HS-27A (cell line): ENCODE results near the gene ITPR3.

ENCODE experiments used
- DNase-seq: peaks from one replicate; pipeline ENCODE4 v3.0.0-alpha.2; 2012; ENCODE audit warnings: low read depth, missing footprints

The ITPR3 gene

DNA sequence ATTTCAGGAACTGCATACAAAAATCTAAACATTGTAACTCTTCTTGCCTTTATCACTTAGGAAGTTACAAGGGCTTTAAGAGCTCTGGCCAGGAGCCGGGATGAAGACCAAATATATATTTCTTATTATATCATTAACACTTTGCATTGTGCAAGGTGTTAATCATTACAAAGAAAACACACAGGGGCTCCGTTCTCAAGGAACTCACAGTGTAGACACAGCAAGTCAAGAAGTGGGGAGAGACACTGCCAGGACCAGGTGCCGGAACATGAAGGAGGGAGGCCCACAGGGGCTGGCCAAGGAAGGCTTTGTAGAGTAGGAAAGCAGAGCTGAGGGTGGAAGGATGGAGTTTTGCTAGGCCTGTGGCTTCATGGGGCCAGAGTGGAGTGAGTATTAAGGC, 17.4 kb downstream of the ITPR3 start:
- no peak for DNase-seq

DNA sequence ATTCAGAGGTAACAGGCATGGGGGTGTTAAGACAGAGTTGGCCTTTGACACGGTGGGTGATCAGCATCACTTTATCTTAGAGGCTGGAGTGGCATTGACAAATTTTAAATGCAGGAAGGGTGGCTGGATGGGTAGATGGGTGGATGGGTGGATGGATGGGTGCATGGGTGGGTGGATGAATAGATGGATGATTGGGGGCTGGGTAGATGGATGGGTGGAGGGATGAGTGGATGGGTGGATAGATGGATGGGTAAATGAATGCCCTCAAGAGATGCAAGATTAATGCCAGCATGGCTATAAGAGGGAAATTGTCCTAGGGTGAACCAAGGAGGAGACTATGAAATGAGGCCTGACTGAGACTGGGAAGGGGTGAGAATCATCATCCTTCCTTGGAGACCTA, 18.4 kb downstream of the ITPR3 start:
- no peak for DNase-seq

GRCh38 chr6:33640361-33640760, 19.2 kb downstream of the ITPR3 start:
- no peak for DNase-seq

- DNase-seq, result no peak
Measured at GRCh38 chr6:33641144-33641543, 20.0 kb downstream of the ITPR3 start.

DNA sequence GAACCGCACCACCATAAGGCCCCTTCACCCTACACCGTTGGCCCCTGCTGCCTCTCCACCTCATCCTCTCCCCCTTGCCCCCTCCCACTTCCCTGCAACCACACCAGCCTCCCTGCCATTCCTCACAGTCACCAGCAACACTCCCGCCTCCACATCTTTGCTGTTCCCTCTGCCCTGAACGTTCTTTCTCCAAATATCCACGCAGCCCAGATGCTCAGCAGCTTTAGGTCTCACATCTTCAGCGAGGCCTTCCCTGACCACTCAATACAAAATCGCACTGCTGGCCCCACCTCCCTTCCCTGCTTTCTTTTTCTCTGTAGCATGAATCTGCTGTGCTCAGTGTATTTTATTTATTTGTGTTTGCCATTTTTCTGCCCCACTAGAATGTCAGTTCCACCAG, 20.5 kb downstream of the ITPR3 start:
- DNase-seq, result no peak

- DNase-seq, result no peak
Measured at GRCh38 chr6:33642897-33643296, 21.8 kb downstream of the ITPR3 start.

GRCh38 chr6:33651403-33651802, 30.3 kb downstream of the ITPR3 start:
- DNase-seq, result no peak

- DNase-seq, result no peak
Measured at GRCh38 chr6:33652002-33652401, 30.9 kb downstream of the ITPR3 start.

DNA sequence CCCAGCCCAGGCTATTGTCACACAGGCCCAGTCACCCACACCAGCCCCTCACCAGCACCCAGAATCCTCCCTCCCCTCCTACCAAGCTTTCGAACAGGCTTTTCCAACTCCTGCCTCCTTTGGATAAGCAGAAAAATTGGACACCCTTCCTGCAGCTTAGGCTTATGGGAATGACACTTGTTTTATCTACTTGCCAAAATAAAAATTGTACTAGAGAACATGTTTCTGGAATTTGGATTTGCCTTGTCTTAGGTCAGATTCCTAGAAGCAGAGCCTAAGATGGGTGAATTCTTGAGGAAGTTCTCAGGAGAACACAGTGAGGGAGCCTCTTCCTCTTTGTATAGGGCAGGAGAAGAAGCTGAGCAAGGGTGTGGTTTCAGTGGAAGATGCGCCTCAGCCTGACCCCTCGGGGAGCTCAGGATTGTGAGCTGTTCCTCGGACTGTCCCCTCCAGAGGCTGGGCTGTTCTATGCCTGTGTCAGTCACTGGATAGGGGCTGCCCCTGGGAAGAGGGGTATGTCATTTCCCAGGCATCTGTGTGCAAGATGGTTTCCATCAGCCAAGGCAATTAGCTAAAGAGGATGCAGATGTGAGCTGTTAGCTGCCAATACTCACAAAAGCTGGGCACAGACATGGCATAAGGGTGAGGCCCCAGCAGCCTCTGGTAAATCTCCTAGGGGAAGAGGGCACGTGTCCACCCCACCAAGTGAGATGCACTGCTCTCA, 33.9 kb downstream of the ITPR3 start:
- DNase-seq, result no peak

DNA sequence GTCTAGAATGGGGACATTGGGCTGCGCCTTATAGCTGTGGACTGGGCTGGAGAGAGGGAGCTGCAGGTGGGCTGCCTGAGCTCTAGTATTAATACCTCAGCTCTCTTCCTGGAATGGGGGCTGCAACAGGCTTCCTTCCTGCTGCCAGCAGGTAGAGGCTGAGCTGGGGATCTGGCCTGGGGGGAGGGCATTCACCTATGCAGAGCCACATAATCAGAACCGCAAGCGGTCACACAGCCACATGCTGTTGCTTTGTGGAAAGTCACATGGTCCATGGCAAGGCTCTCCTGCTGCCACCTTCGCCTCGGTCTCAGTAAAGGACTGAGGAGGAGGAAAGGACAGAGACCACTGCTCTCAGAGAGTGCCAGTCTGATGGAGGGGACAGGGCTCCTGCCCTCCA, 35.7 kb downstream of the ITPR3 start:
- no peak for DNase-seq

DNA sequence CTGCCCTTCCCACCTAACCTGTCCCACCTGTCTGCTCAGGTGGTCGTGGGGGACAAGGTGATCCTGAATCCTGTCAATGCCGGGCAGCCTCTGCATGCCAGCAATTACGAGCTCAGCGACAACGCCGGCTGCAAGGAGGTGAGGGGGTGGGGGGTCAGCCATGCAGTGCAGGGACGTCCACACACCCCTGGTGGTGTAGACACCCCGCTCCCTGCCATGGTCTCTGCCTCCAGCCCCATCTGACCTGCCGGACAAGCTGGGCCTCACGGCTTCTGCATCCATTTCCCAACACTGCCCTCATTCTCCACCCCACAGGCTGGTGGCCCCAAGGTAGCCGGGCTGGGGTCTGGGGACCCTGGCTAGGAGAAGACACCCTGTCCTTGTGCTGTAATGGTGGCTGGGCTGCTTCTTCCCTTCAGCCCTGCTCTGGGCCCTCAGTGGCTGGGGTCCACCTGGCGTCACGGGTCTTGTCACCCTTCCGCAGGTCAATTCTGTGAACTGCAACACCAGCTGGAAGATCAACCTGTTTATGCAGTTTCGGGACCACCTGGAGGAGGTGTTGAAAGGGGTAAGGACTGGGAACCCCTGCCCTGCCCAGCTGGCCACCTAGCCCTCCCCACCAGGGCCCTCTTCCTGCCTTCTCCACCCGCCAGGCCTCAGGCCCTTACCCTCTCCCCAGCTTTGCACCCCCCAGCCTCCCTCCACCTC, 38.0 kb downstream of the ITPR3 start:
- no peak for DNase-seq

GRCh38 chr6:33659986-33660385, 38.9 kb downstream of the ITPR3 start:
- no peak for DNase-seq

DNA sequence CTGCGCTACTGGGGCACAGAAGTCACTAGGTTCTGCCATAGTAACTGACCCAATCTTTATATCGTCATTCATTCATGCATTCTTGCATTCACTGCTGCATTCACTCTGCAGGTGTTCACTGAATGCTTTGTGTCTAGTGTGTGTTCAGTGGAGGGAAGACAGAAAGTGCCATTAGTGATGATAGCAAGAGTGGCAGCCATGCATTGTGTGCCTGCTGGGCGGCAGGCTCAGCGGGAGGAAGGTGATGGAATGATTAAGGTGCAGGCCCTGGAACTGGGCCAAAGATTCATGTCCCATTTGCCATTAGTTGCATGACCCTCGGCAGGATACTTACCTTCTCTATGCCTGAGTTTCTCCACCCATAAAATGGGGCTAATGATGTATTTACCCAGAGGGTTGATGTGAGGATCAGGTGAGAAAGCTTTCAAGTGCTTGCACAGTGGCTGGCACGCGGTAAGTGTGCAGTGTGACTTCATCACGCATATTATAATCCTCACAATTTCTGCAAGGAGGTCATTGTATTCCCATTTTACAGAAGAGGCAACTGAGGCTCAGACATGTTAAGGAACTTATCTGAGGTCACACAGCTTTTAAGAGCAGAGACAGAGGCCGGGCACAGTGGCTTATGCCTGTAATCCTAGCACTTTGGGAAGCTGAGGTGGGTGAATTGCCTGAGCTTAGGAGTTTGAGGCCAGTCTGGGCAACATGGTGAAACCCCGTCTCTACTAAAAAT, 40.1 kb downstream of the ITPR3 start:
- DNase-seq, result no peak

GRCh38 chr6:33662318-33662717, 41.2 kb downstream of the ITPR3 start:
- no peak for DNase-seq

- DNase-seq, result no peak
Measured at GRCh38 chr6:33663028-33663427, 41.9 kb downstream of the ITPR3 start.

DNA sequence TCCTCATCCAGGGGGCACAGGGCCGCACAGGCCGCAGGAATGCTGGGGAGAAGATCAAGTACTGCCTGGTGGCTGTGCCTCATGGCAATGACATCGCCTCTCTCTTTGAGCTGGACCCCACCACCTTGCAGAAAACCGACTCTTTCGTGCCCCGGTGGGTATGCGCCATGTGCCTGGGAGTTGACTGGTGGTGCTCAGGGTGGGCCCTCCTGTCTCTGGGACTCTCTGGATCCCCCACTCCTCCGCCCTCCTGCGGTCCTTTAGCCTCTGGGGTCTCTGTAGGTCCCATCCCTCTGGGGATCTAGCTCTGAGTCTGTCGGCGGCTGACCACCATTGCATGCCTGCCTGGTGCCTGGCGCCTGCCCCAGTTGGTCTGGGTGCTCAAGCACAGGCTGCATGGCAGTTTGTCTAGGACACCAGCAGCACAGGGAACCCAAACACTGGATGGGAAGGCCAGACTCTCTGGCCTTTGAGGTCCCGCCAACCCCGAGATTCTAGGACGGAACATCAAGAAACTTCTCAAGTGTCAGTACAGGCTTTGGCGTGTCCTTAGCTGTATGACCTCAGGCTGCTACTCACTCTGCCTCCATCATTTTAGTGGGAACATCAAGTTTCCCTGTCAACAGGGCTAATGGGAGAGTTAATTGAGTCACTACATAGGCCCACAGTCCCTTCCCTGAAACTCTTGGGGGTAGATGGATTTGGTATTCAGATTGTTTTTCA, 42.8 kb downstream of the ITPR3 start:
- DNase-seq, result no peak

- no peak for DNase-seq
Measured at GRCh38 chr6:33664506-33665057, 43.5 kb downstream of the ITPR3 start.

GRCh38 chr6:33665957-33666356, 44.8 kb downstream of the ITPR3 start:
- DNase-seq, result no peak

- no peak for DNase-seq
Measured at GRCh38 chr6:33667072-33667471, 46.0 kb downstream of the ITPR3 start.

DNA sequence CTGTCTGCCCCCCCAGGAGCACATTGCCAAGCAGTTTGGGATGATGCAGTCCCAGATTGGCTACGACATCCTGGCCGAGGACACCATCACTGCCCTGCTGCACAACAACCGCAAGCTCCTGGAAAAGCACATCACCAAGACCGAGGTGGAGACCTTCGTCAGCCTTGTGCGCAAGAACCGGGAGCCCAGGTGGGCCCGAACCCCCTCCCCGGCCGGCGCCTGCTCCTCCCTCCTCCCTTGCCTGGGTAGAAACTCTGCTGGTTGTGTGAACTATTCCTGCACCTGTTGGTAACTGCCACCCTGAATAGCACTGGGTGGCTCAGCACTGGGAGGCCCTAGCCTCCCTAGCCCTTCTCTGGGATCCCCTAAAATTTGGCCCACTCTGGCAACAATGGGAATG, 46.7 kb downstream of the ITPR3 start:
- no peak for DNase-seq

GRCh38 chr6:33668328-33668727, 47.2 kb downstream of the ITPR3 start:
- no peak for DNase-seq

DNA sequence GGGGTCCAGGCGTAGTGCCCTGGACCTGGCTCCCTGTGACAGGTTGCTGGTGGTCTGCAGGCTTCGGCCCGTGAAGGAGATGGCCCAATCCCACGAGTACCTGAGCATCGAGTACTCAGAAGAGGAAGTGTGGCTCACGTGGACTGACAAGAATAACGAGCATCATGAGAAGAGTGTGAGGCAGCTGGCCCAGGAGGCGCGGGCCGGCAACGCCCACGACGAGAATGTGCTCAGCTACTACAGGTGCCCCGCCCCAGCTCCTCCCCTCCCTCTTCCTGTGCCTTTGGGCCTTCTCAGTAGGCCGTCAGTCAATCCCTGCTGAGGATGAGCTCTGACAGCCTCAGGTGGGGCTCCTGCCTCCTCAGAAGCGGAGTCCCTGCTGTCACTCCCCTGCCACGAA, 47.8 kb downstream of the ITPR3 start:
- DNase-seq, result no peak
